Stimulated activated CD4-positive, alpha-beta T cell treated with anti-CD3 and anti-CD28 coated beads, Interleukin-15, amount 100 ng/mL, for 1 hour (primary cell): ENCODE results near the gene NPTN.
A peak's percentile ranks its signal among the peaks of the same experiment; 100 is the strongest.
"Not testable (repeated sequence)": the region's sequence is repeated elsewhere in the genome, so short reads cannot be mapped to it uniquely, and the experiment has no call there.

ENCODE experiments used
- DNase-seq, 2 donors: peaks; one replicate each; pipeline ENCODE4 v3.0.0-alpha.2; 2020; ENCODE audit warnings: low read depth in 1 of 2, low spot score in 1 of 2

Gene NPTN

DNA sequence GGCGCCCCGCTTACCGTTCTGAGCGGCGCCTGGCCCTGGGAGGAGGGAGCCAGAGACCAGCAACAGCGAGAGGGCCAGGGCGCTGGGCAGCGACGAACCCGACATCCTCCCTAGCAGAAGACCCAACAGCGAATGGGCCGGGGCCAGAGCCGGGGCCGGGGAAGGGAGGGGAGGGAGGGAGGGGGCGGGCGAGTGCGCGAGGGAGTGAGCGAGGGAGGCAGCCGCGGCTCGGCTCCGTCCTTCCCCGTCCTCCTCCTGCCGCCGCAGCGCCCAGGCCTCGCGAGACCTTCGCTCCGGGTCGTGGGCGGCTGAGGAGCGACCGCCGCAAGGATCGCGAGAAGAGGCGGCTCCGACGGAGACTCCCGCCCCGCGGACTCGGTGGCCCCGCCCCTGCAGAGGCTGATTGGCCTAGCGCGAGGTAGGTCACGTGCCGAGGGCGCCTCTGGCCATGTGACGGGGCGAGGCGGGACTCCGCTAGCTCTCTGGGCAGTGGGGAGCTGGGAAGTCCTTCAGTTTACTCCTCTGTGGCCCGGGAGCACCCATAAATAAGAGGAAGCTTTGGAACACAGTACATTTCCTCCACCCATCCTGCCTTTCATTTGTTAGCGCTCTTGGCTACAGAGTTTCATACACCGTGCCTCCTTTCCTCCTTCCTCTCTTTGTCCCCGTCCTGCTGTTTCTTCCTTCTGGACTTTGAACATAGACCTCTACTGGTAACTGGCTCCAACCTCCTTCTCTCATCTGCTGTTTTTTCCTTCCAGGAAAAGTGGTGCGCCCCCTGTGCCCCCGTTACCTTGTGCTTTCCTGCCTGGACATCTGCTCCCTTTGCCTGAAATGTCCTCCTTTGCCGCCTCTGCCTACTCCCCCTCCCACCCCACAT, at the start of gene NPTN:
Gene NPTN (minus strand): TSS at position 279 of the 880 bp plus-strand sequence. CDS start 174 bp downstream, at position 105.
- peak; percentile 97 for DNase-seq

DNA sequence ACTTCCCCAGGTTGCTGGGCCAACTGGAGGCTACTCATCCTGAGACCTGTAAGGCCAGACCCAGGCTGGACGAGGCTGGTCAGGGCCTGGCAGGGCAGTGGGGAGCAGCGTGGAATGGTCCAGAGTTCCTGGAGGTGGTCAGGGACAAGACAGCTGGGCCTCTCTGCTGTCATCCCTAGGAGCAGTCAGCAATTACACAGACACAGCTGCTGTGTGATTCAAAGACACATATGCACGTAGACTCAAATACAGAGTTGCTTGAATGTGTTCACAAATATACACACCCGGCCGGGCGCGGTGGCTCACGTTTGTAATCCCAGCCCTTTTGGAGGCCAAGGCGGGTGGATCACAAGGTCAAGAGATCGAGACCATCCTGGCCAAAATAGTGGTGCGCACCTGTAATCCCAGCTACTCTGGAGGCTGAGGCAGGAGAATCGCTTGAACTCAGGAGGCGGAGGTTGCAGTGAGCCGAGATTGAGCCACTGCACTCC, 49.5 kb upstream of the NPTN start:
- no peak for DNase-seq

DNA sequence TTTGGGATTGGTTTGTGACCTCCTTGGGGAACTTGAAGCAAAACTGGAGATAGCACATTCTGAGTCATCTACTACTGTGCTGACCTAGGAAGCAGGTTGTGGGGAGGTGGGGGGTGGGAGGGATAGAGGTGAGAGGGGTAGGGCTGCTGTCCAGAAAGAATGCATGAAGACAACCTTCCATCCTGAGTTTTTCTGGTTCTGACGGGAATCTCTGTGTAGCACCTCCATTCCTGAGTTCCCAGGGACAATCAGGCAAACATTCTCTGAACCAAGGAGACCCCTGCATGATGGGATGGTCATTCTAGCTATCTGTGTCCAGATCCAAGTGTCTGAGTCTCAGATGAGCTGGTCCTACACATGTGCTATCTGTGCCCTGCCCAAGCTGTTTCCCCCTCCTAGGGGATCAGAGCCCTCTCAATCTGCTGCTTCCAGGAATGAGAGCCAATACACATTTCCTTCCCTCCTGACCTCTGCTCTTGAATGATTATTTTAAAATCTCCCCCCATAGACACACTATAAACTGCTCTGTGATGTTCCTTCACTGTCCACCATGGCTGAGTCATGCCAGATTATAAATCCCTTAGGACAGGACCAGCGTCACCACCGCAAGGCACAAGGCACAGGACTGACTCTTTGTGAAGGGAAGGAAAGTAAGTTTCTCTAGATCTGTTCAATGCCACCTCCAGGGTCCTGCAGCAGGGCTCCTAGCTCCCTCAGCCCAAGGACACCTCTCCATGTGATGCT, 48.8 kb upstream of the NPTN start:
- DNase-seq: no peak

DNA sequence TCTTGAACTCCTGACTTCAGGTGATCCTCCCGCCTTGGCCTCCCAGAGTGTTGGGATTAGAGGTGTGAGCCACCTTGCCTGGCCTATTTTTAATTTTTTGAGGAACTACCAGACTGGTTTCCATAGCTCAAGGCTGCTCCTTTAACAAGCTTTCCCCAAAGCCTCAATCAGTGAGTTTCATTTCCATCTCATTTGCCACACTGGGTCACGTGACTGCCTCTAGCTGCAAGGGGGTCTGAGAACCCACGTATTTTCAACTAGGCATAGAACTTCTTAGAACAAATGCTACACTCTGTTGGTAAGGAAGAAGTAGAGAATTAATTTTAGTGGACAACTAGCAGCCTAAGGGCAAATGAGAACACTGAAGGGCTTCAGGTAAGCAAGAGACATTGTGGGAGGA, 47.9 kb upstream of the NPTN start:
- DNase-seq: no peak

DNA sequence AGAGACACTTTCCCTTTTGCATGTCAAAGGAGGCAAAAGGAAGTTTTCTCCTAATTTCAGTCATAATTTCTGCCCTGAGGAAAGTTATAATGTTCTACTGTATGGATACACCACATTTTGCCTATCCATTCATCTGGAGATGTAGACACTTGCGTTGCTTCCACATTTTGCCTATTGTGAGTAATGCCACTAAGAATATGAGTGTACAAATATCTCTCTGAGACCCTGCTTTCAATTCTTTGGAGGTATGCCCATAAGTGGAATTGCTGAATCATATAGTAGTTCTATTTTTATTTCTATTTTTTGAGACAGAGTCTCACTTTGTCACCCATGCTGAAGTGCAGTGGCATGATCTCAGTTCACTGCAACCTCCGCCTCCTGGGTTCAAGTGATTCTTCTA, 47.4 kb upstream of the NPTN start:
- no peak for DNase-seq

DNA sequence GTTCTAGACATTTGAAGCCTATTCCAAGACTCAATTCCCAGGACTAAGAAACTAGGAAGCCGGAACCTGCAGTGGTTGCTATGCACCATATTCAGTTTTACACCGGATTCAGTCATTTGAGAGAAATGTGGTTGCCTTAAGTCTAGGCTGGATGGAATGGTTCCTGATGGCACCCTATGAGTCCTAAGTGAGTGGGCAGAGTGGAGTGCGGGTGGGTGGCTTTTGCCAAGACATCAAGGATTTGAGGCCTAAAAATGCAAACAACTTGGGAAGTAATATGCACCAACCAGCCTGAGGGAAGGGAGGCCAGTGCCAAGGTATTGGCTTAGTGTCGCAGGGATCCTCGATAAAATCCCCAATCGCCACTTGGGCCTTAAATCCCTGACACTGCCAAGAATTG, 46.8 kb upstream of the NPTN start:
- no peak for DNase-seq

DNA sequence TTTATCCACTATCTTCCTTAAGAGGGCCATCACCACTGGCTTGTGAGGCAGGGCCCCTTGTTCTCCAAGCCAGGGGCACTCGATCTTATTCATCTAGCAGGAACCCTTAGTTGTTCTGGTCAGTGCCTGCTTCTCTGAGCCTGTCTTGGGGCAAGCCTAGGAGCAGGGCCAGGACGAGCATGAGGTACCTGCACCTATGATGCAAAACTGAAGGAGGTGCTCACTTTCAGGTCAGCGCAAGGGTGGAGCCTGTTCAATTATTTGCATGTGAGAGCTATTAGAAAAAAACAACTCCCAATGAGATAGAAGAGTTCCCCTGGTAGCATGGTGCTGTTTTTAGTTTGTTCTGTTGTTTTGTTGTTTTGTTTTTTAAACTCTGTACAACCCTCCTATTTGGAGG, 46.0 kb upstream of the NPTN start:
- DNase-seq: no peak

DNA sequence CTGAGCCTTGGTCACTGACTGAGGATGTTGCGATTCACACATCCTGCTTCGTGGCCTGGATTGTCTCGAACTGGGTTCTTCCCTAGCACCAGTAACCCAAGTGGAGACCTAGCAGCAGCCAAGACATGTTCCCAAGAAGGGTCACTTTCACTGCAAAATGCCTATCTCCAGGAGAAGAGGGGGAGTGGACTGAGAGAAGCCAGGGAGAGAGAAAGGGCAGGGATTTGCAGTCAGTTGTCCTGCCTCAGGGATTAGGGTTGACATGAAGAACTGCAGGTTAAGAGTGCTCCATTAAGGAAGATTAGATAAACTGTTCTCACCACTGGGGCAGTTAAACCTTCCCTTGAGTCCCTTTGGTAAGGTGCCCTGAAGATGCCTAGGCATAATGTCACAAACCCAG, 45.3 kb upstream of the NPTN start:
- DNase-seq: no peak

DNA sequence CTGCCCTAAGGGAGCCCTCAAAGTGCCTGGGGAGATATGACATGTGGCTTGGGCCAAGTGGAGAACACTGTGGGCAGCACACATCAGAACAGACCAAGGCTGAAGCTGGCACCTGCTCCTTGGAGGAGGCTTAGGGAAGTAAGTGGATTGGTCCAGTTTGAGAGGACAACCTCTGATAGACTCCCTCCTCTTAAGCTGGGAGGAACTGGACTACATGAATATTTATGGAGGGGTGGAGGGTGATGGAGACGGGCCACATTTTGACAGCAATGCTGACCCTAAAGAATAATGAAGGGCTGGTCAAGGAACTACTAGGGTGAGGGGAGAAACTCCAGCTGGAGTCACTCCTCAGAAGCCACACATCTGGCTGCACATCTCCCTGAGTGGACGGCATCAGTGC, 44.5 kb upstream of the NPTN start:
- no peak for DNase-seq

DNA sequence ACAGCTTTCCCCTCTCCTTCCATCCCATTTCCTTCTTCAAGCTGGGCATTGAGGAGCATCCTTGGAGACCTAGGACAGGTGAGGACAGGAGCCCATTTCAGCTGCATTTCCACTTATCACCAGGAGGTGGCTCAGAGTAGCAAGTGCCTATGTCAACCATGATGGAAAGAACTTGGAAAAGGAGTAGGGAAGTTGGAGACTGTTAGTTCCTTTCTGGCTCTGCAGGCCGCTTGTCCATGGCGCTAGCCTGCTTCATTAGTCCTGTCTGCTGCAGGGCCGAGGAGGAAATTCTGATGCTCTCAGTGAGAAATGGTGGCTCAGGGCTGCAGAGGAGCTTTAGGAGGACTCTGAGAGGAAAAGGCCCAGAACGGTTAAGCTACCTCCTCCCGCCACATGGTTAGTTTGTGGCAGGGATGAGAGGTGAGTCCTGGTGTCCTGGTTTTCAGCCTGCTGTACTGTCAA, 44.0 kb upstream of the NPTN start:
- DNase-seq: no peak

DNA sequence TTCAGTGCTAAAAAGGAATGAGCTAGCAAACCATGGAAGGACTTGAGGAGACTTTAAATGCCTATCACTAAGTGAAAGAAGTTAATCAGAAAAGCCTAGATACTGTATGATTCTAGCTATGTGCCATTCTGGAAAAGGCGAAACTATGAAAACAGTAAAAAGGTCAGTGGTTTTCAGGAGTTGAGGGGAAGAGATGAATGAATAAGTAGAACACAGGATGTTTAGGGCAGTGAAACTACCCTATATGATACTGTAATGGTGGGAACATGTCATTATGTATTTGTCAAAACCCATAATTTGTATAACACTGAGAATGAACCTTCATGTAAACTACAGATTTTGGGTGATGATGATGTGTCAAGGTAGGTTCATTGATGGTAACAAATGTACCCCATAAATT, 41.4 kb upstream of the NPTN start:
- no peak for DNase-seq

DNA sequence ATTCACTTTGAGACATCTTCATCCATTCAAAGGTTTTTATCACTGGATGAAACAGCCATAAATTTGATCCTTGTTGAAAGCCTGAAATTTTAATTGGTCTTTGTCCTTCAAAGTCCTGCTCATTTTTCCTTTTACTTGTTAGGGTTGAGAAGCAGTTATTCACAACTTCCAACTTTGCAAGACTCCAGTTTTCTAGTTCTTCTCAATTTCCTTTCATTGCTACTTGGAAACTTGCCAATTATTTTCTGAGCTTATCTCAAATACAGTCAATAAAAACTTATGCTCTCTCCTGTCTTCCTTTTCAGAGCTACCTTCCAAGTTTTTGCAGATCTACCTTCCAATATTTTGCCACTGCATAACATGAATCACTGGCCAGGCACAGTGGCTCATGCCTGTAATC, 27.3 kb upstream of the NPTN start:
- DNase-seq: no peak

DNA sequence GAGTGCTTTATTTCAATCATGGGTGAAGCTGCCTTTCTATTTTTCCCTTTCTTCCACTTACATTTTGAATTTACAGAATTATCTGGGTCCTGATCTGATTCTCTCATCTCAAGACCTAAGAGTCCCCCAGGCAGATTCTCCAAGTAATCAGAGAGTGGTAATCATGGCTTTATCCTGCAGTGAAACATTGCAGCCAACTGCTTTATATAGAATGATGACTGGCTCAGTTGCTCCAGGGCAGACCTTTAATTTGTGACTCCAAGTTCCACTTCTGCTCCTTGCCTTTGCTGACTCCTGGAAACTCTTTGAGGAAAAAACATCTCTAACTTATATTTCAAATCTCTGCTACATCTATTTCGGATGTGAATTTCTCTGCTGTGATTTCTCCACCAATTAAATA, 25.5 kb upstream of the NPTN start:
- no peak for DNase-seq

DNA sequence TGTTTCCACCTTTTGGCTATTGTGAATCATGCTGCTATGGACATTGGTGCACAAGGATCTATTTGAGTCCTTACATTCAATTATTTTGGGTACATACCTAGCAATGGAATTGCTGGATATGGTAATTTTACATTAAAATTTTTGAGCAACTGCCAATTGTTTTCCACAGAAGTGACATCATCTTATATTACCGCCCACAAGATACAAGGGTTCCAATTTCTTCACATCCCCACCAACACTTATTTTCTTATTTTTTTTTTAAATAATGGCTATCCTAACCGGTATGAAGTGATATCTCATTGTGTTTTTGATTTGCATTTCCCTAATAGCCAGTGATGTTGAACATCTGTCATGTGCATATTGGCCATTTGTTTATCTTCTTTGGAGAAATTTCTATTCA, 22.5 kb upstream of the NPTN start:
- no peak for DNase-seq

DNA sequence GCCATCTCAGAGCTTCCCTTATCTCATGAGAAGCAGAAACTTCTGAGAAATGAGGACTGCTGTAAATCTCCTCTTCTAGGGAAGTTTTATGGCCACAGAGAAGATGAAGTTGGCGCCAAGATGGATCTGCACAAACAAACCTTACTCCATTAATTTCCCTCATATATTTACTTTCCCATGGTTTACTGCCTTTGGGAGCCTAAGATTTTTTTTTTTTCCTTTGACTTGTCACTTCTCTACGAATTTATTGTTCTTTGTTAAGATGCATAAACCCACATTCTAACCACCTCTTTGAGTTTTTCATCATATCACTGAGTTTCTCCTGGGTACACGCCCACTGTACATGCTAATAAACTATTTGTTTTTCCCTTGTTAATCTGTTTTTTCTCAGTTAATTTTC, 21.5 kb upstream of the NPTN start:
- no peak for DNase-seq

DNA sequence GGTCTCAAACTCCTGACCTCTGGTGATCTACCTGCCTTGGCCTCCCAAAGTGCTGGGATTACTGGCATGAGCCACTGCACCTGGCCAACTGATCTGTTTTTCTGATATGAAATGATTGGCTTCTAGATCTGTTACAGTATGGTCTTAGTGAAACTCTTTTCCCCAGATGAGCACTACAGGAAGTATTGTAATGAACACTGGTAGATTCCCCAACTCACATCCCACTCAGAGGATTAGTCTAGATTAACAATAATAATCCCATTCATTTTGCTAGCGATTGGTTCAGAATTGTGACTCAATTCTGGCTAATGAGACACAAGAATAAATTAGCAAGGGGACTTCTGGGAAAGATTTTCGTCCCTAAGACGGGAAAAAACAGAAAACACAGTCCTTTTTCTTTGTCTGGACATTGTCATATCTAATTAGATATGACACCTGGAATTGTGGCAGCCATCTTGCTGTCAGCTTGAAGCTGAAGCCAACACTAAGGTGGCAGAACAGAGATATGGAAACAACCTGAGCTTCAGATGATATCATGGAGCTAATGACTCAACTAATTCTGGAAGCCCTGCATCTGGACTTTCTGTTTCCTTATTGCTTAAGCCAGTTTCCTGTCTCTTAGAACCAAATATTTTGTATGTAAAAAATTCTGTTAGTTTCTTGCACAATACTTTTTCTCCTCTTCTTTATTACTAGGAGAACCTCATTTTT, 17.4 kb upstream of the NPTN start:
- DNase-seq: no peak

DNA sequence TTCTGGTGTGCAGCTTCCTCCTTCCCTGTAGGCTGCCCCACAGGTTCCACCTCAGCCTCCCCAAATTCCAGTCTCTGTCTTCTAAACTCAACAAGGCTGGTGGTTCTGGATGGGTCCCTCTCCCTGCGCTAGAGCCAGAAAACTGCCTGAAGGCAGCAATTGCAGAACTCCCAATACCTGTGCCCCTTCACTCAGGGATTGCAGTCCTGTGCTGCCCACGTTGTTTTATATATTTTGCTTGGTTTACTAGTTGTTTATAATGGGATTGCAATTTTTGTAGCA, 14.8 kb upstream of the NPTN start:
- DNase-seq: no peak

DNA sequence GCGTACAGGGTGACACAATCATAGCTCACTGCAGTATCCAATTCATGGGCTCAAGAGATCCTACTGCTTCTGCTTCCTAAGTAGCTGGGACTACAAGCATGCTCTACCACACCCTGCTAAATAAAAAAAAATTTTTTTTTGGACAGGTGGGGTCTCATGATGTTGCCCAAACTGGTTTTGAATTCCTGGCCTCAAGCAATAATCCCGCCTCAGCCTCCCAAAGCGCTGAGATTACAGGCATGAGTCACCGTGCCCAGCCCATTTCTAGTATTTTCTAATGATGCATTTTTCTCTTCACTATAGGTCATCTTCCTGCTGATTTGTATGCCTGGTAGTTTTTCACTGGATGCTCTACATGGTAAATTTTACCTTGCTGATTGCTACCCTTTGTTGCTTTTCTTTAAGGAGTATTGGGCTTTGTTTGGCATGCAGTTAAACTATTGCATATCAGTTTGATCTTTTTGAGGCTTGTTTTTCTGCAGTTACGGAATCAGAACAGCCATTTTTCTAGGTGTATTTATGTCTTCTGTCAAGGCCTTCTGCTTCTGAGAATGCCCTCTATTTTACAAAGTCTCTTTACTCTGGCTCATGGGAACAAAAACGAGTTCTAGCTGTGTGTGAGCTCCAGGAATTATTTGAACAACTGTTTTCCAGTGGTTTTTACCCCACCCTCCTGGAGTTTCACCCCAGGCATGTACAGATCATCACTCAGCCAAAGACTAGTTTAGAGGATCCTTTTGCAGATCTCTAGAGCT, 14.2 kb upstream of the NPTN start:
- DNase-seq: no peak

DNA sequence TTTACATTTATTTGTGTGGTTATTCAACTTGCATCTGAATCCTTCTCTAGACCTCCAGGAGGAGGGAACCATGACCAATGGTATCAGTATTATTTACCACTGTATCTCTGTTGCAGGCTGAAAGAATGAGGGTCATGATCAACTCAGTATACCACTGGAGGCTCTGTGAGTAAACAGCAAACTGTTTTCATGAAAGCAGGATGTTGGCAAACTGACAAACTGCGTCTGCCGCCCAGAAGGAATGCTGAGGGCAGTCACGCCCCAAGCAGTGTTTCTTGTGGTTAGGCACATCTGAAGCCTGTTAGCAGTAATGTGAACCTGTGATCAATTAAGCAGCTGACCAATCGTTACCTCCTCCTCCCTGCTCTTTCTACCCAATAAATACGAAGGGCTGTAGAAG, 6.3 kb upstream of the NPTN start:
- not testable (repeated sequence) for DNase-seq

DNA sequence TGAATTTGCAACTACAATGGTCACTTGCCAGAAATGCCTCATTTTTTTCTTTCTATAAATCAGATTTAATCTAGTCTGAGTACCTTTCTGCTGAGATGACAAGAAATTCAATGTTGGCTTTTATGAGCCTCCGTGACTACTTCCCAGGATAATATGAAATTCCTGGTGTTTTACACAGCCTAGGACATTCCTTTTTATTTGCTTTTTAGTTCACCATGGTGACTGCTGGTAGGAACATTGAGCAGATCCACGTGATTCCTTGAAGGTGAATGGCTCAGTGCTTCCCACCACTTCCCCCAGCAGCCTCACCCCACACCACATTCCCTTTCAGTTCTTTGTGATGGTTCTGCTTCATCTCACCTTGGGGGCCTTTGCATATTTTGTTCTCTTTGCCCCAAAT, 4.3 kb upstream of the NPTN start:
- DNase-seq: no peak

DNA sequence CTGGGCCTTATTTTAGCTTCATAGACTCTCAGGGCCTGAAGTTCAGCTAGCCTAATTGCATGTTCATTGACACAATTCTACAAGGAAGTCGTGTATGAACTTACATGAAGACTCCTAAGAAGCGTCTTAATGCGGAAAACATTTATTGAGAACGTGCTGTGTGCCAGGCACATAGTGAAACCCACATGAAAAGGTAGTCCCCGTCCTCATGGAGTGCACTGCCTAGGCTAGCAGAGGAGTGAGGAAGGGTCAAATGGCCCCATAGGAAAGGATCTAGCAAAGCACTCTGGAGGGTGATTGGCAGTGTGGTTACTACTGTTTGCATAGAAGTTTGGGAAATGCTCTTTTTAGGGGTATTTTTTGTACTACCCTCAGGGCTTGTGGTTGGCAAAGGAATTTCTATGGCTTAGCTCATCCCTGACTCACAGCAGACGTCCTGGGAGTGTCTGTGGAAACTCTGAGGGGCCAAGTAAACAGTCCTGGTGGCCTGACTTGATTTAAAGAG, 854 bp upstream of the NPTN start:
- no peak for DNase-seq
